Esophagus mucosa (tissue), 1 donor: Measurements from ENCODE around the gene HTRA1. TPM values are rescaled to one million over a fixed set of nuclear protein-coding genes. Genes with fewer than 3 reads are reported as not detected.
A peak's percentile ranks its signal among the peaks of the same experiment; 100 is the strongest.

Experiments used
- ATAC-seq: fragments of 200-7000 bp; cut with Tn5 transposase; one replicate; pipeline ENCODE4 v1.9.1; 2020
- total RNA-seq: library from RNA; stranded (reverse); gene quantifications from one replicate; pipeline ENCODE4 v1.2.4, GENCODE V29; 2023
- donor health status: DM: yes; HTN: yes; CAD: no.

Gene HTRA1
- 15.3 TPM for total RNA-seq

- peak; percentile 48 for ATAC-seq
These were observed at the start of gene HTRA1 for GRCh38 chr10:122461367-122461728. HTRA1 (plus strand) TSS chr10:122461553; CDS start chr10:122461653, 100 bp downstream.

GRCh38 chr10:122413327-122413726, 48.0 kb upstream of the HTRA1 start:
- ATAC-seq: no peak

GRCh38 chr10:122417667-122418066, 43.7 kb upstream of the HTRA1 start:
- ATAC-seq: no peak

- ATAC-seq: no peak
These were observed 42.3 kb upstream of the HTRA1 start for GRCh38 chr10:122419016-122419415.

GRCh38 chr10:122419876-122420623, 41.3 kb upstream of the HTRA1 start:
- no peak for ATAC-seq

GRCh38 chr10:122420624-122421007, 40.7 kb upstream of the HTRA1 start:
- no peak for ATAC-seq

GRCh38 chr10:122421054-122421625, 40.2 kb upstream of the HTRA1 start:
- no peak for ATAC-seq

GRCh38 chr10:122421742-122422141, 39.6 kb upstream of the HTRA1 start:
- no peak for ATAC-seq

GRCh38 chr10:122422266-122422989, 38.9 kb upstream of the HTRA1 start:
- peak; percentile 13 for ATAC-seq

GRCh38 chr10:122424059-122424458, 37.3 kb upstream of the HTRA1 start:
- ATAC-seq: no peak

- ATAC-seq: no peak
These were observed 34.5 kb upstream of the HTRA1 start for GRCh38 chr10:122426829-122427228.

GRCh38 chr10:122427280-122427679, 34.1 kb upstream of the HTRA1 start:
- no peak for ATAC-seq

GRCh38 chr10:122435212-122435827, 26.0 kb upstream of the HTRA1 start:
- ATAC-seq: peak; percentile 49

GRCh38 chr10:122441961-122442360, 19.4 kb upstream of the HTRA1 start:
- ATAC-seq: peak; percentile 69

- no peak for ATAC-seq
These were observed 15.9 kb upstream of the HTRA1 start for GRCh38 chr10:122445469-122445868.

- ATAC-seq: no peak
These were observed 15.4 kb upstream of the HTRA1 start for GRCh38 chr10:122445904-122446303.

- peak; percentile 81 for ATAC-seq
These were observed 14.5 kb upstream of the HTRA1 start for GRCh38 chr10:122446668-122447423.

GRCh38 chr10:122448600-122448999, 12.8 kb upstream of the HTRA1 start:
- no peak for ATAC-seq

GRCh38 chr10:122449153-122449552, 12.2 kb upstream of the HTRA1 start:
- no peak for ATAC-seq

GRCh38 chr10:122450353-122450990, 10.9 kb upstream of the HTRA1 start:
- ATAC-seq: no peak

GRCh38 chr10:122454071-122454470, 7.3 kb upstream of the HTRA1 start:
- ATAC-seq: no peak

- no peak for ATAC-seq
These were observed 6.7 kb upstream of the HTRA1 start, which contains the start of gene ARMS2 for GRCh38 chr10:122454603-122455080. ARMS2 (plus strand) TSS chr10:122454653; CDS start chr10:122454728, 75 bp downstream.
